AG09319 (cell line): ENCODE results near the gene SETDB2.
"Not testable (repeated sequence)": the region's sequence is repeated elsewhere in the genome, so short reads cannot be mapped to it uniquely, and the experiment has no call there.

ENCODE experiments used
- DNase-seq: peaks from one replicate; pipeline ENCODE4 v3.0.0-alpha.2; 2010; ENCODE audit warnings: low read depth; ENCODE audit errors: extremely low read depth
- TF ChIP-seq, protein P1 (sequence below): IDR thresholded peaks from 2 replicates; pipeline ENCODE4 v1.5.1; 2011; ENCODE audit warnings: low read depth, mild to moderate bottlenecking, inconsistent platforms, low read length, moderate library complexity

SETDB2 gene

DNA sequence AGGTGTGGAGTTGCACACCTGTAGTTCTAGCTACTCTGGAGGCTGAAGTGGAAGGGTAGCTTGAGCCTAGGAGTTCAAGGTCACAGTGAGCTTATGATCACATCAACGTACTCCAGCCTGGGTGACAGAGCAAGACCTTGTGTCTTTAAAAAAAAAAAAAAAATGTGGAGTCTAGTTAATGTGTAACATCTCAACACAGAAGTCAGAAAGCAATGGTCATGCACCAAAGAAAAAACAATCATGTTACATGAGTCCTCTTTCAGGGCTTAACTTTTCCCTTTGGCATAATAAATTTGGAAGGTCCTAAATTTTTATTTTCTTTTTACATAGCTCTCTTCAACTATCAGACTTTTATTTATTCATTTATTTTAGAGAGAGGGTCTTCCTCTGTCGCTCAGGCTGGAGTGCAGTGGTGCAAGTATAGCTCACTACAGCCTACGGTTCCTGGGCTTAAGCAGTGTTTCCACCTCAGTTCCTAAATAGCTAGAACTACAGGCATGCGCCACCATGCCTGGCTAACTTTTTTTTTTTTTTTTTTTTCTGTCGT, 22.3 kb downstream of the SETDB2 start:
- TF ChIP-seq, protein P1, sequence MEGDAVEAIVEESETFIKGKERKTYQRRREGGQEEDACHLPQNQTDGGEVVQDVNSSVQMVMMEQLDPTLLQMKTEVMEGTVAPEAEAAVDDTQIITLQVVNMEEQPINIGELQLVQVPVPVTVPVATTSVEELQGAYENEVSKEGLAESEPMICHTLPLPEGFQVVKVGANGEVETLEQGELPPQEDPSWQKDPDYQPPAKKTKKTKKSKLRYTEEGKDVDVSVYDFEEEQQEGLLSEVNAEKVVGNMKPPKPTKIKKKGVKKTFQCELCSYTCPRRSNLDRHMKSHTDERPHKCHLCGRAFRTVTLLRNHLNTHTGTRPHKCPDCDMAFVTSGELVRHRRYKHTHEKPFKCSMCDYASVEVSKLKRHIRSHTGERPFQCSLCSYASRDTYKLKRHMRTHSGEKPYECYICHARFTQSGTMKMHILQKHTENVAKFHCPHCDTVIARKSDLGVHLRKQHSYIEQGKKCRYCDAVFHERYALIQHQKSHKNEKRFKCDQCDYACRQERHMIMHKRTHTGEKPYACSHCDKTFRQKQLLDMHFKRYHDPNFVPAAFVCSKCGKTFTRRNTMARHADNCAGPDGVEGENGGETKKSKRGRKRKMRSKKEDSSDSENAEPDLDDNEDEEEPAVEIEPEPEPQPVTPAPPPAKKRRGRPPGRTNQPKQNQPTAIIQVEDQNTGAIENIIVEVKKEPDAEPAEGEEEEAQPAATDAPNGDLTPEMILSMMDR: no peak
- DNase-seq: no peak

DNA sequence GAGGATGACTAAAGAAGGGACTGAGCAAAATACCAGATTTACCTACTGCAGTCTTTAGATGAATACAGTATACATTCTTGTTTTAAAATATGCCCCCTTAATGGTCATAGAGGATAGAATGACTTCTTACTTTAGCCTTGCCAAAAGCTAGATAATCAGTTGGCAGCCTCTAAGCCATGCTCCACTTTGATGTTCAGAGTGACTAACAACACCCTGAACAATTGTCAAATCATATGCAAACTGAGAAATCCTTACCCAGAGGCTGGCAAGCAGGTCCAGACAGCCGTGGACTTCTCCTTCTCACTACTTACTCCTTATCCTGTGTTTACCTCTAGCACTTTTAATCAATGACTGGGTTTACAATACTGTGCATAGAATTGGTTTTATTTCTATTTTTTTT, 28.1 kb downstream of the SETDB2 start:
- DNase-seq: no peak
- TF ChIP-seq, protein P1: no peak

DNA sequence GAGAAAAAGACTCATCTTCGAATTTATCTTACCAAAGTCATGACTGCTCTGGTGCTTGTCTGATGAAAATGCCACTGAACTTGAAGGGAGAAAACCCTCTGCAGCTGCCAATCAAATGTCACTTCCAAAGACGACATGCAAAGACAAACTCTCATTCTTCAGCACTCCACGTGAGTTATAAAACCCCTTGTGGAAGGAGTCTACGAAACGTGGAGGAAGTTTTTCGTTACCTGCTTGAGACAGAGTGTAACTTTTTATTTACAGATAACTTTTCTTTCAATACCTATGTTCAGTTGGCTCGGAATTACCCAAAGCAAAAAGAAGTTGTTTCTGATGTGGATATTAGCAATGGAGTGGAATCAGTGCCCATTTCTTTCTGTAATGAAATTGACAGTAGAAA, 32.5 kb downstream of the SETDB2 start:
- DNase-seq: no peak
- TF ChIP-seq, protein P1: no peak

DNA sequence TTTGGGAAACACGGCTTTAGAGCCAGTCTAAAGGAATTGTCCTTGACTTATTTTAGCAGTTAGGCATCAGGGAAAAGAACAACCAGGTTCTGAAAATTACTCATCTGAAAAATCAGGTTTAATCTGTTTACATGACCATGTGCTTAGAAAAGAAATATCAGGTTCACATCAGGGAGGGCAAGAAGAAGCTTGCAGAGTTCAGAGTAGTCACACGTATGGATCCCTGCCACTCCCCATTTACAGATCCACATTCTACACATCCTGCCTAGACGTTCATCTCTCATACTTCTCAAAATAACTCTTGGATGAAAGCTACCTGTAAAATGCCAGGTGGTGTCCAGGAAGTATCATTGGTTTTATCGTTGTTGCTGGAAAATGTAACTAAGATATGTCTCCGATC, 37.7 kb downstream of the SETDB2 start:
- TF ChIP-seq, protein P1: no peak
- DNase-seq: no peak

DNA sequence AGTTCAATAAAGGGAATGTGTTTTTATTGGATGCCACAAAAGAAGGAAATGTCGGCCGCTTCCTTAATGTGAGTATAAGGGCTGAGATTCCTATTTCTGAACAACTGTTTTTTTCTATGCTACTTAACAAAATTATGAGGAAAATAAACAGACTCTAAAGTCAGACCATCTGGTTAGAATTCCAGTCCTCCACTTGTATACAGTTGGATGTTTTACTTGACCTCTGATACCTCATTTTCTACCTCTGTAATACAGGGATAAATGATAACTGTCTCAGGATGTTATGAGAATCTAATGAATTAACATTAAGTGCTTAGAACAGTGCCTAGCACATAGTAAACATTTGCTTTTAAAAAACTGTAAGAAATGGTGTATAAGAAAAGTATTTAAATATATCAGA, 44.5 kb downstream of the SETDB2 start:
- TF ChIP-seq, protein P1: no peak
- no peak for DNase-seq

DNA sequence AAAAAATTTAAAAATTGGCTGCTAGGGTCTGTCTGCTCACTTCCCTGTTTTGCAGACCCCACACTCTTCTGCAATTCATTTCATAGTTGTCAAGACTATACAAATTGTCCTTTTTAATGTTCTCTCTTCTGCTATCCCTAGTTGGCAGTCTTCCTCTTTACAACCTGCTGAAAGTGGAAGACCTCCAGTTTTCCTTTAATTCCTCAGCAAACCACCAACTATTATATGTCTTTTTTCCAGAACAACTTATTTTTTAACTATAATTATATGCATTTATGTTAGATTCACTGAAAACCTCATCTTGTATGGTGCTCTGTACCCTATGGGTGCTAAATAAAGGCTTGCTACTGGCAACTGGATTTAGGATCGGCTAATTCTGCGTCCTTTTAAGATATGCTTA, 50.6 kb downstream of the SETDB2 start:
- DNase-seq: no peak
- TF ChIP-seq, protein P1: no peak

DNA sequence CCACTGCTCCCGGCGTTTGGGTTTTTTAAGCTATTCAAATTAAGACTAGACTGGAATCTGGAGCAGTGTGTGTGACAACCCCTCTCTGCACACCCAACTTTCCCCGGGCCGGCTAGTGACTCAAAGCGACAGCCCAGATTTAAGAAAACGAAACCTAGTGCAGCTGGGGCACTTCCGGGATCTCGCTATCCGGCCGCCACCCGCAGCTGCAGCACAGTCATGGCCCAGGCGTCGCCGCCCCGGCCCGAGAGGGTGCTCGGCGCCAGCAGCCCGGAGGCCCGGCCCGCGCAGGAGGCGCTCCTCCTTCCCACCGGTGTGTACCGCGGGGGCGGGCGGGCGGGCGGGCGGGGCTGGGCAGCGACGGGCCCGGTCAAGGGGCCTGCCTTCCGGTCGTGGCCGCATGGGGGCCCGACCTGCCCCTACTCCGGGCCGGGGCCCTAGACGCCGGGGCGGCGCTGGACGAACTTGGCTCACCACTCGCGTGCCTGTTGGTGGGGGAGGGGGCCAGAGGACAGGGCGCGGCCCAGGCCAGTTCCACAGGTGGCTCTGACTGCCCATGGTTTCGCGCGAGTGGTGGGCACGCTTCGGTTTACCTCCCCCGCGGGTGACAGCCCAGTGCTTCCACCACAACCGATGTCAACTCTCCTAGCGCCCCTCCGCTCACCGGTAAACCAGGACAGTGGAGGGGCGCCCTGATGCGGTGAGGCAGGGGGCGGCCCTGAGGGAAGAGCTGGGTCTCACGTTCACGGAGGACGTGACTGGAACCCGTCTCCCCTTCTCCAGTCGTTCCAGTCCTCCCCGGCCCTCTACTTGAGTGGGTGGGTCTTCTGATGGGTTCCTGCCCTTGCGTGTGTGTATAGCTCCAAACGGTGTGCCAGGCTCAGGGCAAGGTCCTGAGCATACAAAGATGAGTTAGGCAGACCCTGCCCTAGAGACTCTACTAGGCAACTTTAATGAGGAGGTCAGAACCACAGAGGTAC, 52.0 kb downstream of the SETDB2 start, which contains the start of gene PHF11:
TSS of gene PHF11 (plus strand) at position 171 of the 980 bp plus-strand sequence. CDS start at position 220, 49 bp downstream.
- TF ChIP-seq, protein P1: no peak
- DNase-seq: no peak

DNA sequence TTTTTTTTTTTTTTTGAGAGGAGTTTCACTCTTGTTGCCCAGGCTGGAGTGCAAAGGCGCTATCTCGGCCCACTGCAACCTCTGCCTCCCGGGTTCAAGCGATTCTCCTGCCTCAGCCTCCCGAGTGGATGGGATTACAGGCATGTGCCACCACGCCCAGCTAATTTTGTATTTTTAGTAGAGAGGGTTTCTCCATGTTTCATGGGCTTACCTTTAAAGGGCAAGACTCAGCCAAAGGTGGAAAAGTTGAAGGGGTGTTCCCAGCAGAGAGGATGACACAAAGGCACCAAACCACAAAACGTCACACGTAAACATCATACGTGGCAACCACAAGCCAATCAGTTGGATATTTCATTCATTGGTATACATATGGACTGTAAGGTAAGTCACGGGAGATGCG, 52.8 kb downstream of the SETDB2 start:
- DNase-seq: not testable (repeated sequence)
